HG03064 (cell line): ENCODE data around the gene SLC8B1.

Experiments used
- ATAC-seq: cut with Tn5 transposase; IDR thresholded peaks from one replicate; pipeline ENCODE4 v1.9.1; 2021; ENCODE audit warnings: low read depth; ENCODE audit not compliant: unreplicated experiment

SLC8B1 gene

DNA sequence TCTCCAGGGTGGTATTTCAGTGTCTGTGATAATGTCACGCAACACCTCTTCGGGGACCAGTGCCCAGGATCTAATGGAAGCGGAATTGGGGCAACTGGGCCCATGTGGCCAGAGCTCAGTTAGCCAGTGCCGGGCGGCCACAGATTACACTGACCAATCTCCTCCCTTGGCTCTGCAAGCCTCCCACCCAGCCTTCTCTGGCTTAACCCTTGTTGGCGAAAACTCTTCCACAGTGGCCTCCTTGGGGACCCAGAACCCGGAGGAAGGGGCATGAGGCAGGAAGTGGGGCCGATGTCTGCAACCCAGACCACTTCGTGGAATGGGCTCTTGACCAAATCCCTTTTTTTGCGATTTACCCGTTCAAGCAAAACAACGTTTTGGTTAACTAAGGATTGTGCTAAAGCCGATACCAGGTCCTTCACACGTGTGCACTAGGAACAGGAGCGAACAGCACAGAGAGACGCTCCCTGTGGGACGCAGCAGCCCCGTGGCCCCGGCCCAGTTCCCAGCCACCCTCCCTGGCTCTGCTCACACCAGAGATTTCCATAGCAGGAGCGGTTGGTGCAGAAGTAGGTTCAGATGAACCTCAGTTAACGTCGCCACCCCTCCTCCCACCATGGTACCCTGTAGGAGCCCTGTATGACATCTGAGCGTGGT lies 38.2 kb downstream of the SLC8B1 start:
- ATAC-seq = no peak

DNA sequence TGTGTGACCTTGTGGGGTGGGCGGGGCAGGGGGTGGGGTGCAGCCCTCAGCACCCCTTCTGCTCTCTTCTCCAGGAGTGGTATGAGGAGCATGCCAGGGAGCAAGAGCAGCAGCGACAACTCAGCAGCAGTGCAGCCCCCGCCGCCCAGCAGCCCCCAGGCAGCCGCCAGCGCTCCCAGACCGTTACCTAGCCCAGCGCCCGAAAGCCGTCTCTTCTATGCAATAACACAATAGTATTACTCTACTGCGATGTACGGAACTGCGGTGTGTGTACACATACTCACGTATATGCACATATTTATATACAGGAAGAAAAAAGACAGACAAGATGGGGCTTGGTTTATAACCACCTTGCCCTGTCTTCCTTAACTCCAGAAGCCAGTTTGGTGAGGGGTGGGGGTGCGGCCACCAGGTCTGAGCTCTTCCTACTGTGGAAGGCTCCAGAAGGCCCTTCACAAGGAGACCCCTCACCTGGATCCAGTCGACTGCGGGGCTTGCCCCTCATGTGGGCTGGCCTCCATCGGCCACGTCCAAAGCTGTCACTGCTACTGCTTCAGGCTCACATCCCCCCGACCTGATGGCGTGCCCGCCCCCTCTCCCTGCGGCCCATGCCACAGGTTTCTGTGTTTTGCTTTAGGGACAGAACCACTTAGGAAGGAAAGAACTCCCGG lies 38.9 kb downstream of the SLC8B1 start:
- ATAC-seq = no peak

DNA sequence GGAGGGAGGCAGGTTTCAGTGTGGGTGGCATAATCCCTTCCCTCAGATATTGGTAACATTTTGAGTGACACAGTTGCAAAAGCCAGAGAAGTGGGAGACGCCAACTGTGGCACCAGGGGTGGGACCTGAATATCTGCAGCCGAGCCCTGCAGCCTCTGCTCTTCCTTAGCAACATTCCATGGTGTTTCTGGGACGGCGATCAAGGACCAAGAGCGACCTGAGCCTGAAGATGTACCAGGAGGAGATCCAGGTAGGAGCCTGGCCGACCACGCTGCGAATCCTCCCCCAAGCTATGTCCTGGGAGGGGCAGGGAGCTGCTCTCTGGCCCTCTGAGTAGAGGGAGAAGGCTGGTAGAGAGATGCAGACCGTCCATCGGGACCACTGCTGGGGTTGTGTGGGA lies 41.8 kb downstream of the SLC8B1 start:
- no peak for ATAC-seq

- no peak for ATAC-seq
Observed at GRCh38 chr12:113292547-113292946, 42.4 kb downstream of the SLC8B1 start.

GRCh38 chr12:113292091-113292490 lies 42.8 kb downstream of the SLC8B1 start:
- ATAC-seq = no peak

GRCh38 chr12:113291586-113291985 lies 43.3 kb downstream of the SLC8B1 start:
- no peak for ATAC-seq

- no peak for ATAC-seq
Observed at GRCh38 chr12:113290506-113290905, 44.4 kb downstream of the SLC8B1 start.

- no peak for ATAC-seq
Observed at GRCh38 chr12:113289361-113289760, 45.5 kb downstream of the SLC8B1 start.

GRCh38 chr12:113287899-113288282 lies 47.0 kb downstream of the SLC8B1 start:
- no peak for ATAC-seq

DNA sequence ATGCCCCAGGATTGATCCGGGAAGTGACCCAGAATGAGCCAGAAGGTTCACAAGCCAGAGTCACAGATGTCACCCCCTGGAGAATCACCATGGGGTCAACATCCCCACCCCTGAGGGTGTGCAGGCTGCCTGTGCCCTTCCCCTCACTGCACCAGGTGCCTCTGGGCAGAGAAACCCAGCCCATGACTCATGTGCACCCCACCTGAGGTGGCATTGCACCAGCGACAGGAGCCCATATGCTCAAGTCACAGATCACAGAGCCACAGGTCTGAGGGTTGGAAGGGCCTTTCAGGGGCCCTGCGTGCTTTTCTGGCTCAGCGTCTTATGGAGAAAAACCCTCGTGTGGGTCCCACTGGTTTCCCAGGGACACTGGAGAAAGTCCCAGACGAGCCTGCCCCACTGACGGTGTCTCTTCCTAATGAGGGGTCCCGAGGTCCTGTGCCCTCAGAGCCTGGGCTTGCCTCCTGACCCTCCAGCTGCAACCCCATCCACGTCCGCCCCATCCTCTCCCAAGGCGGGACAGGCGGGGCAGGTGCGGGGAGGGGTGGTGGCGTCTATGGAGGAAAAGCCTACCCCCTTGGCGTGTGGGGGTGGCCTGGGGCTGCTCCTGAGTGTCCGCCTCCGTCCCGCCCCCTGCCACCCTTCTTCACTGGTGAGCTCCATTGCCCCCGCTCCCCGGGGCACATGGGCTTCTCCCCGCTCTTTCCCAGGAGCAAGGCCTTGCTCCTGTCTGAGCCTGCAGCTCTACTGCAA lies 47.6 kb downstream of the SLC8B1 start:
- ATAC-seq = no peak

DNA sequence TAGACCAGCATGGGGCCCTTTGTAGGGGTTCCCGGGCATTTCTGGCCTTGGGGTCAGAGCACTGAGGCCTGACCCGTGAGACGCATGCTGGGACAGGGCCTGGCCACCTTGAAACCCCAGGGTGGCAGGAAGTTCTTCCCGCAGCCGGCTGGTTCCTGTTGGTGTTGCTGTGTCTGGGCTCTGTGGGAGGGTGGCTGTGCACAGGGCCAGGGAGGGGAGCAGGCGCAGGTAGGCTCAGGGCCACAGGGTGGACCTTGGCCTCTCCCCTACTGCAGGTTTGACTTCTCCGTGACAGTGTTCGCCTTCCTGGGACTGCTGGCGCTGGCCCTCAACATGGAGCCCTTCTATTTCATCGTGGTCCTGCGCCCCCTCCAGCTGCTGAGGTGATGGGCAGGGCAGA lies 48.2 kb downstream of the SLC8B1 start:
- no peak for ATAC-seq

DNA sequence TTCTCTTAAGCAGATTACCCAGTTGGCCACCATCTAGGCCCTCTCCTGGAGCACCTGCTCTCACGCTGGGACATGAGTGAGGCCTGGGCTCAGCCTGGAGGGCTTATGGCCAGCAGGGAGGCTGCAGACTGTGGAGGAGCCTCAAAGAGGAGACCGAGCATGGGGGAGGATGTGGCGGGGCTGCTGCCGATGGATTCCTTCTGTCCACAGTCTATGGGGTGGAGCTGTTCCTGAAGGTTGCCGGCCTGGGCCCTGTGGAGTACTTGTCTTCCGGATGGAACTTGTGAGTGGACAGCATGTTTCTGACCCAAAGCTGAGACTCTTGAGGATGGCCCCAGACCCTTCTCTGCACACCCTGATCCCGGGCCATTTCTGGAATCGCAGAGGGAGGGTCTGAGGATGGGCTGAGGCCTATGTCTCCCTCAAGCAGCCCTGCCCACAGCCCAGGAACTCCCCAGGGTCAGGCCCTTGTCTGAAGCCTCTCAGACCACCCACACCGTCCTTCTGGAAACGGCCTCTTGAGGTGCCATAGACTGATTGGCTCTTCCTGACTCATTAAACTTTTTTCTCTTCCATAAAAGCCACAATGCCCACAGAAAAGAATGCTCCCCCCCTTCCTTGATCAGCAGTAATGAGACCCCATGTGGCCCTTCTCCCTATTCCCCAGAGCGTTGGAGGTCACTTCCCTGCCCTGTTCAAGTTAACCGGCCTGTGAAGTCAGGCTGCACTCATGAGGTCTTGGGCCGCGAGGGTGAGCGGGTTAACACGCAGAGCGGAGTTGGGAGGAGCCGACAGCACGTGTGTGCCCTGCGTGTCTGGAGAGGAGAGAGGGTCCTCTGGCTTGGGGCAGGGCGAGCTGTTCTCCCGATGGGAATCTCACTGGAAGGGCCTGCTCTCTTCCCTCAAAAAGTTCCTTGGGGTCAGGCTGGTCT lies 49.0 kb downstream of the SLC8B1 start:
- no peak for ATAC-seq

- ATAC-seq = no peak
Observed at GRCh38 chr12:113284751-113285150, 50.2 kb downstream of the SLC8B1 start.

- no peak for ATAC-seq
Observed at GRCh38 chr12:113278633-113279032, 56.3 kb downstream of the SLC8B1 start.

- no peak for ATAC-seq
Observed at GRCh38 chr12:113278141-113278540, 56.8 kb downstream of the SLC8B1 start.

GRCh38 chr12:113277511-113277910 lies 57.4 kb downstream of the SLC8B1 start:
- ATAC-seq = no peak

DNA sequence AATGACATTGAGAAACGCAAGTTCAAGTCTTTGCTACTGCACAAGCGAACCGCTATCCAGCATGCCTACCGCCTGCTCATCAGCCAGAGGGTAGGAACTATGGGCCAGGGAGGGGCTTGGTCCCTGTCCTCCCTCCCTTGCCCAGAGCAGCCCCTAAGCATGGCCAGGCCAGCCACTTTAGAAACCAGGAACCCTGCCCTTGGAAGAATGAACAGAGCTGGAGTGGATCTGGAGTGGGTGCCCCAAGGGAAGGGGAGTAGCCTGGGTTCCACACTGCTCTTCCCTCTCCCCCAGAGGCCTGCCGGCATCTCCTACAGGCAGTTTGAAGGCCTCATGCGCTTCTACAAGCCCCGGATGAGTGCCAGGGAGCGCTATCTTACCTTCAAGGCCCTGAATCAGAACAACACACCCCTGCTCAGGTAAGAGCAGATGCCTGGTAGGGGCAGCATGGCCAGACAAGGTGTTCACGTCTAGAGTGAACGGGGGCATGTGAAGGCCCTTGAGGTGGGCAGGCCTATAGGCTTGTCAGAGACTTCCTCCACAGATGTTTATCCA lies 57.9 kb downstream of the SLC8B1 start:
- no peak for ATAC-seq

DNA sequence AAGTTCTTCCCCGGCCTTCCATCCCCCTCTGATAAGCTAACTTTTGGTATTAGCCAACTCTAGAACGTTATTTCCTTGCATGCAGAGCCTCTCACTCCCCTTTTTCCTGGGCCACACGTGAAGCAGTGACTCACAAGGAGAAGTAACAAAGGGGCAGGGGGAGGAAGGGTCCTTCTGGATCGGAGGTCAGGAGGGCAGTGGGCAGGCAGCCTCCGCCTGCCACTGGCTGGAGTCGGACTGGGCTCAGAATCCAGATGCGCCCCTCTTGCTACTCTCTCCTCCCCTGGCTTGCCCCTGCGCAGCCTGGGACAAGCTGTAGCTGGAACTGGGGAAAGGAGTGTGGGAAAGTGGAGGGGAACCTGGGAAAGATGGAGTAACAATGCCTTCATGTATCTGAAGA lies 58.6 kb downstream of the SLC8B1 start:
- ATAC-seq = no peak

- no peak for ATAC-seq
Observed at GRCh38 chr12:113274848-113275247, 60.1 kb downstream of the SLC8B1 start.

DNA sequence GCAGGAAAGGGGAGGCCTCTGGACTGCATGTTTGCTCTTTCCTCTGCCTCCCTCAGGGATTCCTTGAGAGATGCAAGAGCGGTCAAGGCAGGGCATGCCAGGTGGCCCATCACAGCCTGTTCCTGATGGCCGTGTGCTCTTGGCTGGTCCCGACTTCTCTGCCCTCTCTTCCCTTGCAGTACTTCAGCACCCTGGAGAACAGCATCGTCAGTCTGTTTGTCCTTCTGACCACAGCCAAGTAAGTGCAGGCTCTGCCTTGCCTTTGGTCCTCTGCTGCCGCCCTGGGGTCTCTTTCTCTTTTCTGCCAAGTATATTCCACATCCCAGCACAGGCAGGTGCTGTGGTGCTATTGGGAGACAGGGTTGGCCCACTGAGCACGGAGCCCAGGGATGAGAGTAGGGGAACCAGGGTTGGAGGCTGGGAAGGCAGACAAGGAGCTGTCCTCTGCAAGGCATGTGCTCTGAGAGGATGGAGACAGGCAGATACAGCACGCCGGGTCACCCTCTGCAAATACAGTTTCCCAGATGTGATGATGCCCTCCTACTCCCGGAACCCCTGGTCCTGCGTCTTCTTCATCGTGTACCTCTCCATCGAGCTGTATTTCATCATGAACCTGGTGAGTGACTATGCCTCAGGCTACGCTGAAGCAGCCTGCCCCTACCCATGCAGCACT lies 61.7 kb downstream of the SLC8B1 start:
- no peak for ATAC-seq
